ENCODE measurements around the gene SLC10A2. TPM values are rescaled to one million over a fixed set of nuclear protein-coding genes. Genes with fewer than 3 reads are reported as not detected.

Gene SLC10A2
- total and polyA plus RNA-seq, 4 donors: 0.13 TPM; not detected in 3

DNA sequence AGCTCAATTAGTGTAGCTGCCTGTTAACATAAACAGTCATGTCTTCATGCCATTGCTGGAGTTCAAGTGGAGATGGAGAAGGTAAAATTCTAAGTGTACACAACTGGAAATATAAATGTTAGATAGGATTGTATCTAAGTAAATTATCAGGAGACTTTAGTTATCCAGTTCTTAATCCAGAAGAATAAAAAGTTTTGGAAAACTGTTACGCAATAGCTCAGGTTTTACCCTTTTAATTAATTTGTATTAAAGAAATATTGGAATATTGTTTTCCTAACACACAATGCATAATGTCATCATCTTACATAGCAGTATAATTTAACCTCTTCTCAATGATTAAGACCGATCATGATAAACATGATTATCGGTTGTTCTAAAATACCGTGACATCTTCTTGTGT is 2.8 kb downstream of the SLC10A2 start:
- Histone ChIP-seq H3K27ac (ENCODE audit: low read depth in 1 of 2, low read length in 2 of 2) (no peak overlapping the region), H3K36me3 (ENCODE audit: control insufficient read depth in 1 of 2, insufficient read depth in 2 of 2, low read length in 1 of 2) (no peaks in the 10 kb centered on the region), H3K4me1 (ENCODE audit: control insufficient read depth in 1 of 2, insufficient read depth in 2 of 2, low read length in 2 of 2) (no peaks in the 10 kb centered on the region), H3K4me3 (ENCODE audit: low read length in 2 of 2) (no peak overlapping the region), H3K27me3 (ENCODE audit: control insufficient read depth in 1 of 2, insufficient read depth in 2 of 2, low read length in 1 of 2) (no peaks in the 10 kb centered on the region), H3K9me3 (ENCODE audit: control insufficient read depth, low read length) (no peaks in the 10 kb centered on the region)
- no peak for ATAC-seq (ENCODE audit: low FRiP score)
- intact Hi-C loops (cut with DNase I): no loop called here
- no peak for DNase-seq
- 98 to 99% methylated on average over 4 of the region's 4 CpGs for WGBS, 2 donors

DNA sequence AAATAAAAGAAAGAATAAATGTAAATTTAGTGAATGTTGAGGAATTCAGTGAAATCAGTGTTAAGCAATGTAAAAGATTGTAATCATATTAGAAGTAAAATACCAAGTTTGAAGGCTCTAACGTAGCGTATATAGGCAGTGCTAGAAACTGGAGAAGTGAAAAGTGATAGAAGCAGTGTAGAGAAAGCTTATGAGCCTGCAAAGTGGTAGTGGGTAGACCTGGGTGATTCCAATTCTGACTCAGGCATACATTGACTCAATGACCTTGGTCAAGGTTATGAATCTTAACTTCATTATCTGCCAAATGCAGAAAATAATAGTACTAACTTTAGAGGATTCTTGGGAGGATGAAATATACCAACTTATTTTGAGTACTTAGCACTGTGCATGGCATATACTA is 4.1 kb downstream of the SLC10A2 start:
- Histone ChIP-seq H3K27me3 (ENCODE audit: control insufficient read depth in 1 of 2, insufficient read depth in 2 of 2, low read length in 1 of 2) (no peaks in the 10 kb centered on the region), H3K4me1 (ENCODE audit: control insufficient read depth in 1 of 2, insufficient read depth in 2 of 2, low read length in 2 of 2) (no peaks in the 10 kb centered on the region), H3K4me3 (ENCODE audit: low read length in 2 of 2) (no peak overlapping the region), H3K36me3 (ENCODE audit: control insufficient read depth in 1 of 2, insufficient read depth in 2 of 2, low read length in 1 of 2) (no peaks in the 10 kb centered on the region), H3K27ac (ENCODE audit: low read depth in 1 of 2, low read length in 2 of 2) (no peak overlapping the region), H3K9me3 (ENCODE audit: control insufficient read depth, low read length) (peaks cover 2% of the 10 kb centered on the region)
- no peak for ATAC-seq (ENCODE audit: low FRiP score)
- intact Hi-C loops (cut with DNase I): no loop called here
- no peak for DNase-seq
- WGBS, 2 donors: 23 to 25% methylated on average over 2 of the region's 2 CpGs

DNA sequence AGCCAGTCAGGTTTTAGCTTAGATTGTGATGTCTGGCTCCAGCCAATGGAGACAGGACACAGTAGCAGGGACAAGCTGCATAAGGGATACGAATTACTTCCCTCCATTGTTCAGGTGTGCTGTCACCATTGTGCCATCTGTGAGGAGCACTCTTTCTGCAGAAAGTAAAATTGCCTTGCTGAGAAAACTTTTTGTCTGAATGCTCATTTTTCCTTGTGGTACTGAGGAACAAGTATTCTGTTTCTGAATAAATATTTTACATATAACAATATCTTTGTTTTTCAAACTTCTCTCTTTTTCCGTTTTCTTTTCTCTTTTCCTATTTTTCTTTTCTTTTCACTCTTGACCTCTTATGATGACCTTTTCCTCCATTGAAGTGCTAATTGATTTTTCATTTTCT is 10.2 kb downstream of the SLC10A2 start:
- 86 to 96% methylated on average over 2 of the region's 2 CpGs for WGBS, 2 donors
- ATAC-seq (ENCODE audit: low FRiP score) (no peak), DNase-seq (no peak)
- intact Hi-C loops (cut with DNase I): no loop called here
- H3K4me1 ChIP-seq (ENCODE audit: control insufficient read depth in 1 of 2, insufficient read depth in 2 of 2, low read length in 2 of 2): no peaks in the 10 kb centered on the region
- H3K36me3 ChIP-seq (ENCODE audit: control insufficient read depth in 1 of 2, insufficient read depth in 2 of 2, low read length in 1 of 2): no peaks in the 10 kb centered on the region
- H3K27ac ChIP-seq (ENCODE audit: low read depth in 1 of 2, low read length in 2 of 2): no peak overlapping the region
- no peak overlapping the region for H3K4me3 ChIP-seq (ENCODE audit: low read length in 2 of 2)
- H3K27me3 ChIP-seq (ENCODE audit: control insufficient read depth in 1 of 2, insufficient read depth in 2 of 2, low read length in 1 of 2): no peaks in the 10 kb centered on the region
- peaks cover 5% of the 10 kb centered on the region for H3K9me3 ChIP-seq (ENCODE audit: control insufficient read depth, low read length)

DNA sequence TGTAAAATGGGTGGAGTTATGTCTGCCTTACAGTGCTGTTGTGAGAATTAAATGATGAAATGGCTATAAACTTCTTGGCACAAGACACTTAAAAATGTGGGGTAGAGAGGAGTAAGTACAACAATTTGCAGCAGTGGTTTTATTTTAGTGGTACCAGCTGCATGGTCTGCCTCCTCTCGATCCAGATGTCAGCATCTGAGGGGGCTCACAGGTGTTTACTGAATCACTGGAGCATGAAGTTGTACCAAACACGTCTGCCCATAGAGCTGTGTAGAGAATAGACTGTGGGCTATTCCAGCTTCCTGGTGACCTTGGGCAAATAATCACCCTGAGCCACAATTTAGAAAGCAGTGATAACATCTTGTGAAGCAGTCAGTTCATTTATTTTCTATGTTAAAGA is 11.1 kb downstream of the SLC10A2 start:
- 73 to 77% methylated on average over 2 of the region's 2 CpGs for WGBS, 2 donors
- H3K27ac ChIP-seq (ENCODE audit: low read depth in 1 of 2, low read length in 2 of 2): no peak overlapping the region
- intact Hi-C loops (cut with DNase I): no loop called here

DNA sequence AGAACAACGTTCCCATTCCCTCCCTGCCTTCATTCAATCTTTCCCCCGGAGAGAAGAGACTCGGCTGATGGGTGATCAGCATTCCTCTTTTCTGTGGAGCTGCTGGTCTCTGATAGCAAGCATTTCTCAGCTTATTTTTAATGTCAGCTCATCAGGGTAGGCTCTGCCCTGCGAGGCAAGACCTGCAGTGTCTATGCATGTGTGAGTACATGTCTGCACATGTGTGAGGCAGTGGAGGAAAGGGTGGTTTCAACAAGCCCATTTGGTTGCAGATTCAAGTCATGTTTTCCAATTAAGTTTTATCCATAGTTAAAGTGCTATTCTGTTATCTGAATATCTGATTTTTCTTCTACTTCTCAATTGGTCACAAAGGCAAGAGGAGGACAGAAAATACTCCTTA is 19.5 kb downstream of the SLC10A2 start:
- Histone ChIP-seq H3K27ac (ENCODE audit: low read depth in 1 of 2, low read length in 2 of 2) (no peak overlapping the region), H3K27me3 (ENCODE audit: control insufficient read depth in 1 of 2, insufficient read depth in 2 of 2, low read length in 1 of 2) (no peaks in the 10 kb centered on the region), H3K4me3 (ENCODE audit: low read length in 2 of 2) (no peak overlapping the region), H3K4me1 (ENCODE audit: control insufficient read depth in 1 of 2, insufficient read depth in 2 of 2, low read length in 2 of 2) (no peaks in the 10 kb centered on the region), H3K36me3 (ENCODE audit: control insufficient read depth in 1 of 2, insufficient read depth in 2 of 2, low read length in 1 of 2) (no peaks in the 10 kb centered on the region), H3K9me3 (ENCODE audit: control insufficient read depth, low read length) (no peaks in the 10 kb centered on the region)
- WGBS, 2 donors: 84 to 87% methylated on average over 4 of the region's 4 CpGs
- intact Hi-C loops (cut with DNase I): no loop called here
- ATAC-seq (ENCODE audit: low FRiP score) (no peak), DNase-seq (no peak)

More for the DNA sequence above, 11.1 kb downstream of the SLC10A2 start:
- no peaks in the 10 kb centered on the region for H3K36me3 ChIP-seq (ENCODE audit: control insufficient read depth in 1 of 2, insufficient read depth in 2 of 2, low read length in 1 of 2)
- H3K9me3 ChIP-seq (ENCODE audit: control insufficient read depth, low read length): peaks cover 5% of the 10 kb centered on the region
- H3K4me1 ChIP-seq (ENCODE audit: control insufficient read depth in 1 of 2, insufficient read depth in 2 of 2, low read length in 2 of 2): no peaks in the 10 kb centered on the region
- DNase-seq (no peak), ATAC-seq (ENCODE audit: low FRiP score) (no peak)
- H3K27me3 ChIP-seq (ENCODE audit: control insufficient read depth in 1 of 2, insufficient read depth in 2 of 2, low read length in 1 of 2): no peaks in the 10 kb centered on the region
- no peak overlapping the region for H3K4me3 ChIP-seq (ENCODE audit: low read length in 2 of 2)

DNA sequence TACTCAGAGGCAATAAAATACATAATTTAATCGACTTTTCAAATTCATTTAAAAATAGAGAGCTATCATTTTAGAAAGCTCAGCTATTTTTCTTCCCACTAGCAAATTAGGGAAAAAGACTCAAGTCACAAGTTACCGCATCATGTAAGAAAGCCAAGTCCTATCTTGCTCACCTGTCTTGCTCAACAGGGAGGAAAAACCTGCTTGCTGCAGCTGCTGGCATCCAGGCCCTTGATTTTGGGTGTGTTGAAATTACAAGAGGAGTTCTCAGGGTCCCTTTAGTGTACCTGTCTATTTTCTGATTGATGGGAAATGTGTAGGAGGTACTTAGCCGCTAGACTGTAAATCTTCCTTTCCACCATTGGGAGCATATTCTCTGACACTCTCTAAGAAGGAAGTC is 22.2 kb downstream of the SLC10A2 start:
- ATAC-seq (ENCODE audit: low FRiP score): no peak
- H3K27ac ChIP-seq (ENCODE audit: low read depth in 1 of 2, low read length in 2 of 2): no peak overlapping the region
- WGBS, 2 donors: 77 to 84% methylated on average over 3 of the region's 3 CpGs
- H3K9me3 ChIP-seq (ENCODE audit: control insufficient read depth, low read length): no peaks in the 10 kb centered on the region
- no peak overlapping the region for H3K4me3 ChIP-seq (ENCODE audit: low read length in 2 of 2)
- no peaks in the 10 kb centered on the region for H3K27me3 ChIP-seq (ENCODE audit: control insufficient read depth in 1 of 2, insufficient read depth in 2 of 2, low read length in 1 of 2)
- H3K4me1 ChIP-seq (ENCODE audit: control insufficient read depth in 1 of 2, insufficient read depth in 2 of 2, low read length in 2 of 2): no peaks in the 10 kb centered on the region
- no peak for DNase-seq
- no peaks in the 10 kb centered on the region for H3K36me3 ChIP-seq (ENCODE audit: control insufficient read depth in 1 of 2, insufficient read depth in 2 of 2, low read length in 1 of 2)
- intact Hi-C loops (cut with DNase I): no loop called here

DNA sequence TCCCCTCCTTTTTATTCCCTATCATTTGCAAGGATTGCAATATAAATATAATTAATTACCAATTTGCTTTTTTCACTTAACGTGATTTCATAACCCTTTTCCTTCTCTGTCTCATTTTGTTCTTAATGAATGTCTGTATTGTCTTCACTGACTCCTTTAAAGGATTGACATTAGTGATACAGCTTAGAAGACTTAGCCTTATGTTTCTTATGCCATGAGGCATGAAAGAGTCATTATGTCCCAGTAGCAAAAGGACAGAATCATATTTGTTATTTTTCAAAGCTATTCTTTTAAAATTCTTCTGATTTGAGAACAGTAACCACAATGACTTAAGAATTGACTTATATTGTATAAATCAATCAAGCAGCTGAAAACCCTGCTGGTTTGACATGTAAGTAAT is 26.2 kb downstream of the SLC10A2 start:
- no peak overlapping the region for H3K27ac ChIP-seq (ENCODE audit: low read depth in 1 of 2, low read length in 2 of 2)
- H3K27me3 ChIP-seq (ENCODE audit: control insufficient read depth in 1 of 2, insufficient read depth in 2 of 2, low read length in 1 of 2): no peaks in the 10 kb centered on the region
- DNase-seq (no peak), ATAC-seq (ENCODE audit: low FRiP score) (no peak)
- H3K9me3 ChIP-seq (ENCODE audit: control insufficient read depth, low read length): no peaks in the 10 kb centered on the region
- no peaks in the 10 kb centered on the region for H3K4me1 ChIP-seq (ENCODE audit: control insufficient read depth in 1 of 2, insufficient read depth in 2 of 2, low read length in 2 of 2)
- intact Hi-C loops (cut with DNase I): no loop called here
- H3K36me3 ChIP-seq (ENCODE audit: control insufficient read depth in 1 of 2, insufficient read depth in 2 of 2, low read length in 1 of 2): no peaks in the 10 kb centered on the region
- no peak overlapping the region for H3K4me3 ChIP-seq (ENCODE audit: low read length in 2 of 2)
- 84 to 89% methylated on average over 1 of the region's 1 CpG for WGBS, 2 donors

DNA sequence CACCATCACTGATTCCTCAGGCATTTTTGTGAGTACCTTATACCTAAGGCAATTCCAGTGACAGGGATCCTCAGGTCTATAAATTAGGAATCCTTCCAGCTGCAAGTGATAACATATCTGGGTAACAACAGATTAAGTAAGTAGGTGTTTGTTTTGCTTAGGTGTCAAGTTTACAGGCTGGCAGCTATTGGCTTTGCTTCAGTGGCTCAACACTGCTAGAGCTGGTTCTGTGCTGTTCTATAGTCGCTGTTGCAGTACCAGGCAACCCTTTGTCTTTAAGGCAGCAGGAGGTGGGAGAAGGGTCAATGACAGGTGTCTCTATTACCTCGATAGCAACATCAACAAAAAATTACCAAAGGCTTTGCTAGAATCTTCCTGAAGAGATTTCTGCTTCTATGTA is 27.0 kb downstream of the SLC10A2 start:
- ATAC-seq (ENCODE audit: low FRiP score) (no peak), DNase-seq (no peak)
- Histone ChIP-seq H3K4me3 (ENCODE audit: low read length in 2 of 2) (no peak overlapping the region), H3K27ac (ENCODE audit: low read depth in 1 of 2, low read length in 2 of 2) (no peak overlapping the region), H3K9me3 (ENCODE audit: control insufficient read depth, low read length) (no peaks in the 10 kb centered on the region), H3K36me3 (ENCODE audit: control insufficient read depth in 1 of 2, insufficient read depth in 2 of 2, low read length in 1 of 2) (no peaks in the 10 kb centered on the region), H3K27me3 (ENCODE audit: control insufficient read depth in 1 of 2, insufficient read depth in 2 of 2, low read length in 1 of 2) (no peaks in the 10 kb centered on the region), H3K4me1 (ENCODE audit: control insufficient read depth in 1 of 2, insufficient read depth in 2 of 2, low read length in 2 of 2) (no peaks in the 10 kb centered on the region)
- 66 to 67% methylated on average over 2 of the region's 2 CpGs for WGBS, 2 donors
- intact Hi-C loops (cut with DNase I): no loop called here

DNA sequence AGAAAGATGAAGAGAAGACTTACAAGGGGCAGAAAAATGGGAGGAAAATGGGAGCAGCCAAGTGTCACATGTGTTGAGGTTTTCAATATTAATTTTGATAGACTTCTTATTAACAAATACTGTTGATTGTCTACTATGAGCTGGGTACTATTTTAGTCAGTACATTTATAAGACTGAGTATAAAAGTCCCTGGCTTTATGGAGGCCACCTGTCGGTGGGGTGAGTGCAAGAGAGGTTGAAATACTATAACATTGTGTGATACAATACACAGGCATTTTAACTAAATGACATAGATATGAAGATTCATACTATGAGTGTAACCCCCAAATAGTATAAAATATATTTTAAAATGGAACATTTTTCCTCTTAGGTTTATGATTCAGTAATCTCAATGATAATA is 29.9 kb downstream of the SLC10A2 start:
- intact Hi-C loops (cut with DNase I): no loop called here
- Histone ChIP-seq H3K36me3 (ENCODE audit: control insufficient read depth in 1 of 2, insufficient read depth in 2 of 2, low read length in 1 of 2) (no peaks in the 10 kb centered on the region), H3K27ac (ENCODE audit: low read depth in 1 of 2, low read length in 2 of 2) (no peak overlapping the region), H3K27me3 (ENCODE audit: control insufficient read depth in 1 of 2, insufficient read depth in 2 of 2, low read length in 1 of 2) (no peaks in the 10 kb centered on the region), H3K4me3 (ENCODE audit: low read length in 2 of 2) (no peak overlapping the region), H3K4me1 (ENCODE audit: control insufficient read depth in 1 of 2, insufficient read depth in 2 of 2, low read length in 2 of 2) (no peaks in the 10 kb centered on the region), H3K9me3 (ENCODE audit: control insufficient read depth, low read length) (no peaks in the 10 kb centered on the region)
- DNase-seq (no peak), ATAC-seq (ENCODE audit: low FRiP score) (no peak)
- 77 to 88% methylated on average over 1 of the region's 1 CpG for WGBS, 2 donors

Measured in aorta (tissue), 5 donors.